Inflammatory macrophage (primary cell): ENCODE data around the gene ADGRB2.

ENCODE experiments used
- DNase-seq, 2 donors: peaks; one replicate each; pipeline ENCODE4 v3.0.0-alpha.2; 2020 to 2022

The ADGRB2 gene

DNA sequence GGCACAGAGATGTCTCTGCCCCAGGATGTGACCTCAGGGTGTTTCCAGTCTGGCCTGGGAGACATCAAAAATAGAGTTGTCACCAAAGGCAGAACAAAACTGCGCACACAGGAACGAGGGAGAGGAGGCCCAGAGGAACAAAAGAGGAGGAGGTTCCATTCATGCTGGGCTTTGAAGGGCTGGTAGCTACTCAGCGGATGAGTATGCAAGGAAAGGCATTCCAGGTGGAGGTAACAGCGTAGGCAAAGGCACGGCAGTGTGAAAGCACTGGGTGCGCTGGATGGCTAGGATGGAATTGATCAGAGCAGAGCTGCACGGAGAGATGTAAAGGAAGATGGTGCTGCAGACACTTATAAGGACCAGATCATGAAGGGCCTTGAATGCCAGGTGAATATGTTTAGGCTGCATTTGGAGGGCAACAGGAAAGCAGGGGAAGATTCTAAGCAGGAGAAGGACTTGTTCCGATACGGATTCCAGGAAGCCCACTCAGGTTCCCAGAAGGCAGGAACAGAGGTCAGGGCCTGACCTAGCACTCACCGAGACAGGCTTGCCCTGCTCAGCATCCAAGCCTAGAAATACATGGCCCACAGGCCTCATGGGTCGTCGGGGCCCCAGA is 66.7 kb downstream of the ADGRB2 start:
- DNase-seq, result no peak

DNA sequence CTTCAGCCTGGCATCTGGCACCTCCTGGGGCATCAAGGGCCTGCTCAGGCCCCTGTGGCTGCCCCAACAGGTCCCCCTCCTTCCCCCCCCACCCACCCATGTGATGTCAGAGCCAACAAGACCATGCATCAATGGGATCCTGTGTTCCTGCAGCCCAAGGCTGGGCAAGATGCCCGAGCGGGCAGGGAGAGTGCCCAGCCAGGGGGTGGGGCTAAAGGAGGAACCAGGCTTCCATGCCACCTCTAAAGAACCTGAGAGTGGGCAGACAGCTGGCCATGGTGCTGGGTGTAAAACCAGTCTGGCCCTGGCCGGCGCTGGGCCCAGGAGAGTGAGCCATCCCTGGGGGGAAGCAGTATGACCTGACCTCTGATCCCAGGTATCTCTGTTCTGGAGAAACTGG is 67.9 kb downstream of the ADGRB2 start:
- DNase-seq, result no peak

DNA sequence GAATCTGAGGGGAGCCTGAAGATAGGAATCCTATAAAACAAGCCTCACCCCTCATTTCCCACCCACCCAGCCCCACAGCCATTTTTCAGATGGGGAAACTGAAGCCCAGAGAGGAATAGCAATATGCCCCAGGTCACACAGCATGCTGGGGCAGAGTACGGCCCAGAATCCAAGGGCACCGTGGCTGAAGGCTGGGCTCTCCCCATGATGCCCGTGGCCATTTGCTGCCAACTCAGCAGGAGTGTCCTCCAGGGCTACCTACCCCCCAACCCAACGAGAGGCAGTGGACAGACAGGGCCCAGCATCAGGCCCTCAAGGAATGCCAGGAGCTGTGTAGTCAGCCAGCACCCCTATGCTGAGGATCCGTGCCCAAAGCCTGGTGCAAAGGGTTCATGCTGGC is 68.8 kb downstream of the ADGRB2 start:
- no peak for DNase-seq

DNA sequence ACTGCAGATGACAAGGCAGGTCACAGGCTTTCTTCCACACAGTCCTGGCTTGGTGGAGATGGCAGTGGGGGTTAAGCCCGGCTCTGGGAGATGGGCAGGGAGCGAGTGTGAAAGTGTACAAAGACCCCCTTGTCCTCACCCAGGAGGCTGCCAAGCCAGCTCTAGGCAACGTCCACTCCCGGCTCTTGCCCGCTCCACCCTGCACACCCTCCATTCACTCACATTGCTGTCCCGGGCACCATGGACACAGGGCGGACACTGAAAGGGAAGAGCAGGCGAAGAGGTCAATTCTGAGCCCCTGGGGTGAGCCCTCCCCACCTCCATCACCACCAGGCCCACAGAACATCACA is 69.2 kb downstream of the ADGRB2 start:
- DNase-seq, result no peak

DNA sequence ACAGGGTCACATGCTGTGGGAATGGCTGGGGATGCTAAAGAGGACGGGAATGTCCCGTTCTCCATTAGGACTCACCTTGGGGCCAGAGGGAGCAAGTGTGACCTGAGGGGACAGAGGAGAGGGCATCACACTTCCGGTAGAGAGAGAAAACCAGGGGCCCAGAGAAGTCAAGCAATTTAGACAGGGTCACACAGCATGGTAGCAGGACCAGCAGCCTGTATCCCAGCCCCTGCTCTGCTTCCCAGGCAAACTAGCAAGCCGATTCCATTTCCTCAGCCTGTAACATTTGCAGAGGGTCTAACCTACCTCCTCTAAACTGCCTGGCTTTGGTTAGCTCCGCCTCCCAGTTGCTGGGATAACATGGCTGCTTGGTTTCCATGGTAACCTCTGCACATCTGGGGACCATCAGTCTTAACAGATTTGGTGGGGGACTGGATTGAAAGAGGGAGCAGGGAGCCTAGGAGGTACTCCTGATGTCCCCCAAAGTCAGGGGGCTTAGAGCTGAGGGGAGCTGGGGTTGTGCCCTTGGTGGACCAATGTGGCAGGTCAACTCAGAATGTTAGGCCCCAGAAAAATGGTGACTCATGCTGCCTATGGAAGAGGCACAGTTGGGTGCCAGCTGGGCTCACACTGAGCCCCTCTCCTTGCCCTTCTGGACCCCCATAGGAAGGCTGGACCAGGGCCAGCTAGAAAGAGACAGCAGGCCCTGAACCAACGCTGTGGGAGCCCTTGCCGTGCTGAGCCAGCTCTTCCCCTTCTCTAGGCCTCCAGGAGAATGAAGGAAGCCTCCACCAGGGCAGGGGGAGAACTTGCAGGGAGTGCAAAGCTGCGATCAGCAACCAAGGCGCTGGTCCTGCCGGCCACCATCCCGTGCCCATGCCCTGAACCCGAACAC is 69.8 kb downstream of the ADGRB2 start:
- no peak for DNase-seq

DNA sequence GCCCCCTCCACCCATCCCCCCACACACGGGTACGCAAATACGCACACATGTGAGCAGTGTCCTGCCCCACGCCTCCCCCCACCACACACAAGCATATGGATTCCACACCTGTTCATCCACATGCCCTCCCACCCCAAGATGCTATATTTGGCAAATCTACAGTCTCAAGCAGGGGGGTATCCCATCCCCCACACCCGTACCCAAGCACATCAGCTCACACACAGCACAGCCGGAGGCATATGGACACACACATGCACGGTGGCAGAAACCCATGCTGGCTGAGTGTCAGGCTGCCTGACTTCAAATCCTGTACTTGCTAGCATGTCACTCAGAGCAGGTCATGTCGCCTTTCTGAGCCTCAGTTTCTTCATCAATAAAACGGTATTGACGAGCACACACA is 70.9 kb downstream of the ADGRB2 start:
- no peak for DNase-seq

DNA sequence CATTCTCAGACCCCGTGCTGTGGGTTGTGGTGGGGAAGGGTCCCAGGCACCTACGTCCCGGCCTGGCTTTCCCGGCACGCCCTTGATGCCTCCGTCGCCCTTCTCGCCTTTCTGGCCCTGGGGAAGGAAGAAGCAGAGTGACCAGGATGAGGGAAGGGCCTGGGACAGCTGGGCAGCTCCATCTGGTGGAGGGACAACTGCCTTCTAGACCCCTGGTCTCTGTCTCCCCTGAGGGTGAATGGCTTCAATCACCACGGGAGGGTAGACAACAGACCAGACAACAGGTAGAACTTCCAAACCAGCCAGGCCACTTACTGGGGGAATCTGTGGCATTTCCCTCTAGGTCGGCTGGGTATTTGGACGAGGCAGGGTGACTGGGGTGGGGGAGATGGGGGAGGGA is 72.2 kb downstream of the ADGRB2 start:
- no peak for DNase-seq

DNA sequence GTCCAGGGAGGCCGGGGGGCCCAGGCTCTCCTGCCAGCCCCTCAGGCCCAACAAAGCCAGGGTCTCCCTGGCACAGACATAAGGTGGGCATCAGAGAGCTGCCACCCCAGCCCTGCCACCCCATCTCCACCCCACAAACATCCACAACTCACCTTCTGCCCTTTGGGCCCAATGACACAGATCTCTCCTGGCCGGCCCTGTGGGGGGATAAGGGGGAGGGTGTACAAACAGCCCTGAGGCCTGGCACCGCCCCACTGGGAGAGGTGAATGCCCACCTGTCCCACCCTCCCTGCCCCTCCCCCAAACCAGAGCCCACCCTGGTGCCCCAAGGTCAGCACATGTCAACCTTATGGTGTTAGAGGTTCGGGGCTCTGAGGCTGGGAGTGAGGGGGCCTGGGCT is 72.7 kb downstream of the ADGRB2 start:
- no peak for DNase-seq

DNA sequence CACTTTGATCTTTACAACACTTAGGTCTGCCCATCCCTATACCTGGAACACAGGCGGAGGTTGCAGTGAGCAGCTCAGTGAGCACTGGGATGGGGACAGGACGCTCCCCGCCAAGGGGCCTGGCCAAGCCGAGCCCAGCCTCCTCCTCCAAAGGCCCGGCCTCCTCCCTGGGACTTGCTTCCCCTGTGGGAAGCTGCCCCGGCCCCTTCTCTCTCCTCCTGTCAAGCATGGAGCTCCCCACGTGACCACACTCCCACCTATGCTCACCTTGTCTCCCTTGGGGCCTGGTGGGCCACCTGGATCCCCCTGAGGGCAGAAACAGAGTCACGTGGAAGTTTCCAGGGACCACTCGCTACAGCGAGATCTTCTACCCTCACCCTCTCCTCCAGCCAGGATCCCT is 73.2 kb downstream of the ADGRB2 start:
- no peak for DNase-seq

DNA sequence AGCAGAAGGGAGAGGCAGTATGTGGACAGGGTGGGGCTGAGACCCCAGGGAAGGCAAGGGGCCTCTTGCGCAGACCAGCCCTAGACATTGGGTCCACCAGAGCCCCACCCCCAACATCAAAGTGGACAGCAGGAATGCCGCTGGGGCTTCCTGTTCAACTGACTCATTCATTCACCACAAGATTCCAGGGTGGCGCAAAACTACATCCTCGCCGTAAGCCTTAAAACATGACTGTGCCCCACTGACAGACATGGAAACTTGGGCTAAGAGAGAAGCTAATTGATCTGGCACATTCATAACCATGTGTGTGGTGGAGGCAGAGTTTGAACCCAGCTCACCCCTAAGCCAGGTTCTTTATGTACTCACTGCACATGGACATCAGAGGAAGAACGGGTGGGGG is 74.3 kb downstream of the ADGRB2 start:
- DNase-seq, result no peak

DNA sequence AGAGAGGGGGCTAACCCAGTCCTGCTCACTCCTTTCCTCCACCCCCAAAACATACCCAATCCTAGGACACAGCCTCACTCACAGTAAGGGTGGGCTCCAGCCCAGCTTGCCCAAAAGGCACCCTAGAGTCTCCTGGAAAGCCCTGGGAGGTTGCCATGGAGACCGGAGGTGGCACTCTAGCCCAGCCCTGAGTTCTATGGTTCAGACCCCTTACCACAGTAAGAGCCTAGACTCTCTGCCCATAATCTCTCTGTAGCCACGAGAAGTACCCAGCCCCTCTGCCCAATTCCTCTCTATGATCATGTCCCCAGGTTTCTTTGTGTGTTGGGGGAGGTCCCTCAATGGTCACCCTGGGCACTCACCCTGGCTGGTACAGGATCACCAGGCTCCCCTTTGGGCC is 74.8 kb downstream of the ADGRB2 start:
- DNase-seq, result no peak

DNA sequence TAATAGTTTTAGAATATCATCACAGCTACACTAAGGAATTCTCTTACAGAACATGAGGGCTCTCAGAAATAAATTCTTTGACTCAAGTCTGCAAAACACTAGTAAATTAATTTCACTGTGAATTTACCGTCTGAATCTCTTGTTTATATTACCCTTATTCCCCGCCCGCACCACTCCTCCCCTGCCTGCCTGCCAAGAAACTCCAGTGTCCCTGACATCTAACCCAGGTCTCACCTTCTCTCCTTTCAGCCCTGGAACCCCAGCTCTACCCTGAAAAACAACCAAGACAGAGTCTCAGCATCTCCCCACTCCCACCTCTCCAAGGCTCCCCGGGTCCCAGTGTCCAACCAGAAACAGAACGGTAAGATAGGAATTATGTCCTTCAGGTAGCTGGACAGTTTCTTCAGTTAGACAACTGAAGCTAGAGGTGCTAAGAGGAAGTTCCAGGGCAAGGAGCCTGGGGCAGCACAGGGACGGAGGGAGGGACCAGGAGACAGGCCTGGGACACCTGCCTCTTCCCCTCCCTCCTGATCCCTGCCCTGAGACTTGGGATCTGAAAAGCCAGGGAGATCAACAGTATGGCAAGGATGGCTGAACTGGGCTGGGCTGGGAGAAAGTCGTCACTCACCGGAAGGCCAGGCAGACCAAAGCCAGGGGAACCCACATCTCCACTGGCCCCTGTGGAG is 75.8 kb downstream of the ADGRB2 start:
- DNase-seq, result no peak

DNA sequence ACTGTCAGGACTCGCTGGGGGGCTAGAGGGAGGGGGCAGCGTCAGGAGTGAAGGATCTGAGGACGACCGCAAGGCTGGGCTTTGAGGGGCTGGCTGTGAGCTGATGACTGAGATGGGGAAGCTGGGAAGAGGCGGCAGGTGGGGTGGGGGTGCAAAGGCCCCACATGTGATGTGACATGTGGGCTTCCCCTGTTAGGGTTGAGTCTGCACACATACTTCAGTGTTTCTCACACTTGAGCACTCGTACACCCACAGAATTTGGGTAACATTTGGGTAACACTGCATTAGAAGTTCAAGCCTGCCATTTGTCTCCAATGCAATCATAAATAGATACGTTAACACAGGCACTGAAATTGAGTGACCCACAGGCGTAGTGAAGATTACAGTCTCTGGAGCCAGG is 76.5 kb downstream of the ADGRB2 start:
- no peak for DNase-seq

DNA sequence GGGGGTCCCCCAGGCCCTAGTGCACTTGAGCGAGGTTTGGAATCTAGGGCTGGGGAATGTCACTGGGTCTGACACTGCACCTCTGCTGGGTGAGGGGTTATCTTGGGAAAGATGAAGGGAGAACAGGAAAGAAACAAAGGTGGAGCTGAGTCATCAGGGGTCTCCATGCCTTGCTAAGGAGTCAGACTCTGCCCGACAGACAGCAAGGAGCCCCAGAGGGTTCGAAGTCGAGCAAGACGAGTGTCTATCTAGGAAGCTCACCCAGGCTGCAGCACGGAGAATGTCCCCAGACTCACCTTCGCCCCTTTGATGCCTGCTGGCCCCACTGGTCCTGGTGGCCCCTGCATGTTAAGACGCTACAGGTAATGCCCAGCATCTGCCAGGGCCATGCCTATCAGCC is 78.3 kb downstream of the ADGRB2 start:
- DNase-seq, result no peak

DNA sequence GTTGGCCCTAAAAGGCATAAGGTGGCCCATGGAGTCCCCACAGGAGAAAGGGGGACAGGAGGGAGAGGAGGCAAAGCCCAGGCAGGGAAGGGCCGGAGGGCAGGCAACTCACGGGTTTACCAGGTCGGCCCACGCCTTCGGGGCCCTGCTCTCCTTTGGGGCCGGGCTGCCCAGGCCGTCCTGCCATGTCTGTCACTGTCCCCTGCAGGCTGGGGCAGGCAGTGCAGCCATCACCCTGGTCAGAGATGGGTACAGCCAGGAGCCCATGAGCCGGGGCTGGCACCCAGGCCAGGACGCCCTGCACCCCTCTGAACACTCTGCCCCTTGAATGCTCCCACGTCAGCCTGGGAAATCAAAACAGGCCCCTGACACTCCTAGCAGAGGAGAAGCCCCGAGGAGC is 80.1 kb downstream of the ADGRB2 start:
- DNase-seq, result peak in 1 of 2 donors; percentile 26

DNA sequence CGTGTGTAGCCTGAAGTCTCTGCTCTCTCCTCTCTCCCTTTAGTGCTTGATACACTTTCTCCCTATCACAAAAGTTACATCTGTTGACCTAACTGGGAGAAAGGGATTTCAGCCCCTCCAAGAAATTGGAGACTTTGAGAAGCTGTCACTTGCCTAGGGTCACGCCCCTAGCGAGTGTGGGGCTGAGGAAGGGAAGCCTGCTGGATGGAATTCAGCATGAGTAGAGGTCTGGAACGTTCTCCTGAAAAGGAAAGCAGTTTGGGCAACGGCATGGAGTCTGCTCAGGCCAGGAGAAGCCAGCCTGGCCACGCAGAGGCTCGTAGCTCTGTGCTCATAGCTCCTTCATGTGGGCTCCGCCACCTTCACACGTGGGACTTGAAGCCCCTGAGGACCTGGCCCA is 82.7 kb downstream of the ADGRB2 start:
- DNase-seq, result no peak

DNA sequence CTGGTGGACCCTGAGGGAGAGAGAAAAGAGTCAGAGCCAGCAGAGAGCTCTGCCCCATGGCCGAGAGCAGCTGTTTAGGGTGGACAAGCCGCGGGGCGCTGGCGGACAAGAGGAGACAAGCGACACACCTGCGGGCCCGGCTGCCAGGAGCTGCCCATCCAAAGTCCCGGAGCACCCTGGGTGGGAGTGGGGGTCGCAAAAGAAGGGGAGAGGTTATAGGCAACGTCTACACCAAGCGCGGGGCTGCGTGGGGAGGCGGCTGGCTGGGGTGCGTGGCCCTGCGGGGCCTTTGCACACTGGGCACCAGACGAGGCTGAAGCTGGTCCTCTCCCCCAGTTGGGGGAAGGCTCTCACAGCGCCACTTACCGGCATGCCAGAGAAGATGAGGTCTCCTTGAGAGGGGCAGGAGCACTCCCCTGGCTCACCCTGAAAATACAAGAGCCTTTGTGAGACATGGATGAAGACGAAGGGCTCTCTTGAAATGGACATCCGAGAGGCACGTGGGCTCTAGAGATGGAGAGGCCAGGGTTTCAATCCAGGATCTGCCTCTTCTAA is 84.4 kb downstream of the ADGRB2 start:
- DNase-seq, result no peak

DNA sequence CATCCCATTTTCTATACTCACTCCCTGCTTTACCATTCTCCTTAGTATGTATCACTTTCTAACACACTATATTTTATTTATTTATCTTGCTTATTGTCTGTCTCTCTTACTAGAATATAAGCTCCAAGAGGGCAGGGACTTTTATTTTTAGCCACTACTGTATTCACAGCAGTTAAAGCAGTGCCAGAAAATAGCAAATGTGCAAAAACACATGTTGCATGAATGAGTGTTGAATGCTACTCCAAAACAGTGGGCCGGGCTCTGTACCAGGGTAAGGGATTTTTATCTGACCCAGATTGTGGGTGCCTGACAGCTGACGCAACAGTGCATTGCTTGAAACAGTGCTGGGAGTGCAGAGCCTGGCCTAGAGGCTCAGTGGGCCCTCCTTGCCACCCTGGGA is 85.0 kb downstream of the ADGRB2 start:
- no peak for DNase-seq

DNA sequence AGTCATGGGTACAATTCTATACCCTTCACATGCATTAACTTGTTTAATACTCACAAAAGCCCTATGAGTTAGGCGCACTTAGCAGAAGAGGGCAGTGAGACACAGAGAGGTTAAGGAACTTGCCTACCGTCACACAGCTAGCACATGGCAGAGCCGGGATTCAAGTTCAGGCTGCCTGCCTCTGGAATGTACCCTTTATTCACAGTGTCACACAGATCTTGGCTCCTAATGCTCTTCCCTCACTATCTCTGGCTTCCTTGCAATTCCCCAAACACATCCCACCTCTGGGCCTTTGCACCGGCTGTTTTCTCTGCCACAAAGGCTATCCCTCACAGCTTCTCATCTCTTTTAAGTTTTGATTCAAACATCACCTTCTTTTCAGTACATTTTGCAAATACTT is 85.5 kb downstream of the ADGRB2 start:
- DNase-seq, result no peak

DNA sequence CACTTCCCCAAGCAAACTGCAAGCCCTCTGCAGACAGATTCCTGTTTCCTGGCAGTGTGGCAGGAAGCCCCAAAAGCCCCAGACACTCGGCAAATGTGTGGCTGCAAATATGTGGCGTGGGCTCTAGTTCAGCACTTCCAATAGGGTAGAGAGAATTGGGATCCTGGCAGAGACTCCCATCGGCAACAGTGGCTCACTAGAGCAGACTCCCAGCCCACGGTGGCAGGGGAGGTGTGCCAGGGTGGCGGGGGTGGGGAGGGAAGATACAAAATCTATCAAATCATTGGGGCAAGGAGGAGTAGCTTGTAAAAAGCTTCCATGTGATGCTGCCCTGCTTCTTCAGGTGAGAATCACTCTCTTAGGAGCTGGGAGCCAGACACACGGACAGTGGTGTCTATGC is 86.2 kb downstream of the ADGRB2 start:
- DNase-seq, result no peak

DNA sequence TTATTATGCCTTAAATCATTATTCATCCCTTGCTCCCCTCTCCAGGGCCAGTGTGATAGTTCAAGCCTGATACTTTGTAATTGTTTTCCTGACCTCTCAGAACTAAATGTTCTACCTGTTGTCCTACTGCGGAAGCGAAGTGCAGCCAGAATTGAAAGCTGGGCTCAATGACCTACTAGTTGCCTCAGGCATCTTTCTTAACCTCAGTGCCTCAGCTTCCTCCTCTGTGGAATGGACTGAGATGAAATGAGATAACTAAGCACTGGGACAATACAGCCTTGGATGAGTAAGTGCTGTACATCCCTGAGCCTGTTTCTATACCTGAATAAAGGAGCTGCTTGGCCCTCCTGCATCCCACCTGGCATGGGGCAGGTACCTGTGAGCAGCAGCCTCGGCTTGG is 86.7 kb downstream of the ADGRB2 start:
- no peak for DNase-seq
